ENCODE measurements around the gene ALDH1A3. TPM values are rescaled to one million over a fixed set of nuclear protein-coding genes. Genes with fewer than 3 reads are reported as not detected.
A peak's percentile ranks its signal among the peaks of the same experiment; 100 is the strongest.

Gene ALDH1A3
- total and polyA plus RNA-seq, 2 donors (not counting 1 experiment from before 2014, with no cell fraction given) = 4.2 to 32.5 TPM

DNA sequence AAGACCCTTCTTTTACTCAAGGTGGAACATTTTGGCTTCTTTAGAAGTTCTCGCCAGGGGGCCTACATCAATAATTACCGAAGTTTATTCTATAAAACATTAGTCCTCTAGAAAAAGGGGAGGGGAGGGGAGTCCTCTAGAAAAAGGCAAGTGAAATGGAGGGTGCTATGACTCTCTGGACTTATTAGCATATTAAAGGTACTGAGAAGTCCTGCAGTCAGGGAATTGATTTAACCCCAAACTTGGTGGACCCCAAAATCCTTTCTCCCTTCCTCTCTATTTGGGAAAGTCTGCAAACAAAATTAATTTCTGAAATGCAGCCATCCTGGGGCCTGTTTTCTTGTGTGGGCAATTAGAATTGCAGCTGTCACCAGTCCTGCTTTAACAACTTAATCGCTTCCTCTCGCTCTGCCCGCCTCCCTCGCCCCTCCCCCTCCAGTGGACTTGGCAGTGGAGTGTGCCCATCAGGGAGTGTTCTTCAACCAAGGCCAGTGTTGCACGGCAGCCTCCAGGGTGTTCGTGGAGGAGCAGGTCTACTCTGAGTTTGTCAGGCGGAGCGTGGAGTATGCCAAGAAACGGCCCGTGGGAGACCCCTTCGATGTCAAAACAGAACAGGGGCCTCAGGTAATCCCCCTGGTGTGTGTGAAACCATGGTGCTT lies 20.6 kb downstream of the ALDH1A3 start:
- no peak overlapping the region for H3K27ac ChIP-seq (ENCODE audit: insufficient read depth, low read length)
- no peaks in the 10 kb centered on the region for H3K9me3 ChIP-seq (ENCODE audit: control insufficient read depth, insufficient read depth, low read depth, low read length)
- no peak overlapping the region for H3K4me3 ChIP-seq (replicated peaks in 1 of 4; ENCODE audit: control extremely low read depth in 1 of 4, insufficient read depth in 1 of 4, low read depth in 3 of 4, low read length in 4 of 4)
- no peaks in the 10 kb centered on the region for H3K79me2 ChIP-seq (ENCODE audit: control insufficient read depth, insufficient read depth, low read length)
- no peak overlapping the region for H3K9ac ChIP-seq (ENCODE audit: insufficient read depth, low read length)
- no peaks in the 10 kb centered on the region for H3K27me3 ChIP-seq (ENCODE audit: control insufficient read depth, insufficient read depth, low read length)
- no peak for DNase-seq (ENCODE audit: low read depth in 2 of 2)
- no peaks in the 10 kb centered on the region for H4K20me1 ChIP-seq (ENCODE audit: control insufficient read depth, extremely low read depth, insufficient read depth, low read length)
- no peak for TF ChIP-seq EZH2 (IDR thresholded peaks at IDR 0.05; ENCODE audit: low read length, missing control alignments)
- TF ChIP-seq, protein P1, sequence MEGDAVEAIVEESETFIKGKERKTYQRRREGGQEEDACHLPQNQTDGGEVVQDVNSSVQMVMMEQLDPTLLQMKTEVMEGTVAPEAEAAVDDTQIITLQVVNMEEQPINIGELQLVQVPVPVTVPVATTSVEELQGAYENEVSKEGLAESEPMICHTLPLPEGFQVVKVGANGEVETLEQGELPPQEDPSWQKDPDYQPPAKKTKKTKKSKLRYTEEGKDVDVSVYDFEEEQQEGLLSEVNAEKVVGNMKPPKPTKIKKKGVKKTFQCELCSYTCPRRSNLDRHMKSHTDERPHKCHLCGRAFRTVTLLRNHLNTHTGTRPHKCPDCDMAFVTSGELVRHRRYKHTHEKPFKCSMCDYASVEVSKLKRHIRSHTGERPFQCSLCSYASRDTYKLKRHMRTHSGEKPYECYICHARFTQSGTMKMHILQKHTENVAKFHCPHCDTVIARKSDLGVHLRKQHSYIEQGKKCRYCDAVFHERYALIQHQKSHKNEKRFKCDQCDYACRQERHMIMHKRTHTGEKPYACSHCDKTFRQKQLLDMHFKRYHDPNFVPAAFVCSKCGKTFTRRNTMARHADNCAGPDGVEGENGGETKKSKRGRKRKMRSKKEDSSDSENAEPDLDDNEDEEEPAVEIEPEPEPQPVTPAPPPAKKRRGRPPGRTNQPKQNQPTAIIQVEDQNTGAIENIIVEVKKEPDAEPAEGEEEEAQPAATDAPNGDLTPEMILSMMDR (conservative IDR thresholded peaks at IDR 0.05 in 1 of 2, IDR thresholded peaks at IDR 0.05 in 1 of 2; ENCODE audit: low read depth in 1 of 2, low read length in 2 of 2) = no peak
- no peak overlapping the region for H2AFZ ChIP-seq (ENCODE audit: low read length)
- peaks cover 5% of the 10 kb centered on the region for H3K4me1 ChIP-seq (ENCODE audit: control insufficient read depth, extremely low read depth, insufficient read depth, low read length)
- no peaks in the 10 kb centered on the region for H3K36me3 ChIP-seq (ENCODE audit: control insufficient read depth, insufficient read depth, low read length)
- H3K4me2 ChIP-seq (ENCODE audit: extremely low read depth, insufficient read depth, low read length) = no peak overlapping the region

DNA sequence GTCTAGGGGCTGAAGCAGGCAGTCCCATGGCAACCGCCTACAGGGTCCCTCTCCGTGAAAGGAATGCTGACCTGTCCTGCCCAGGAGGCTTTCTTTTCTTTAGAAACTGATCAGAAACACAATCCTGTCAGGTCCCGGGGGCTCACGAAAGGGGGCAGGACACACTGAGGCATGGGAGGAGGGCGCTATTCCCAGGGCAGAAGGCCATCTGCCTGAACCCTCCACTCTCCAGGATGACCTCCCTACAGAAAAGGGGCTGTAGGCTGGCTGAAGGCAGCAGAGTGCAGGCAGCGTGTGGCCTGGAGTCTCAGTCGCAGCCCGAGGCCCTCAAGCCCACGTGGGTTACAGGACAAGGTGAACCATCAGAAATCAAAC lies 21.2 kb downstream of the ALDH1A3 start:
- no peak overlapping the region for H2AFZ ChIP-seq (ENCODE audit: low read length)
- no peaks in the 10 kb centered on the region for H3K36me3 ChIP-seq (ENCODE audit: control insufficient read depth, insufficient read depth, low read length)
- H3K4me1 ChIP-seq (ENCODE audit: control insufficient read depth, extremely low read depth, insufficient read depth, low read length) = peaks cover 5% of the 10 kb centered on the region
- H3K9me3 ChIP-seq (ENCODE audit: control insufficient read depth, insufficient read depth, low read depth, low read length) = no peaks in the 10 kb centered on the region
- no peaks in the 10 kb centered on the region for H4K20me1 ChIP-seq (ENCODE audit: control insufficient read depth, extremely low read depth, insufficient read depth, low read length)
- no peak overlapping the region for H3K9ac ChIP-seq (ENCODE audit: insufficient read depth, low read length)
- no peaks in the 10 kb centered on the region for H3K79me2 ChIP-seq (ENCODE audit: control insufficient read depth, insufficient read depth, low read length)
- no peak overlapping the region for H3K4me3 ChIP-seq (replicated peaks in 1 of 4; ENCODE audit: control extremely low read depth in 1 of 4, insufficient read depth in 1 of 4, low read depth in 3 of 4, low read length in 4 of 4)
- TF ChIP-seq EZH2 (IDR thresholded peaks at IDR 0.05; ENCODE audit: low read length, missing control alignments) = no peak
- TF ChIP-seq, protein P1 (conservative IDR thresholded peaks at IDR 0.05 in 1 of 2, IDR thresholded peaks at IDR 0.05 in 1 of 2; ENCODE audit: low read depth in 1 of 2, low read length in 2 of 2) = no peak
- H3K27me3 ChIP-seq (ENCODE audit: control insufficient read depth, insufficient read depth, low read length) = no peaks in the 10 kb centered on the region
- no peak overlapping the region for H3K4me2 ChIP-seq (ENCODE audit: extremely low read depth, insufficient read depth, low read length)
- H3K27ac ChIP-seq (ENCODE audit: insufficient read depth, low read length) = no peak overlapping the region
- no peak for DNase-seq (ENCODE audit: low read depth in 2 of 2)

DNA sequence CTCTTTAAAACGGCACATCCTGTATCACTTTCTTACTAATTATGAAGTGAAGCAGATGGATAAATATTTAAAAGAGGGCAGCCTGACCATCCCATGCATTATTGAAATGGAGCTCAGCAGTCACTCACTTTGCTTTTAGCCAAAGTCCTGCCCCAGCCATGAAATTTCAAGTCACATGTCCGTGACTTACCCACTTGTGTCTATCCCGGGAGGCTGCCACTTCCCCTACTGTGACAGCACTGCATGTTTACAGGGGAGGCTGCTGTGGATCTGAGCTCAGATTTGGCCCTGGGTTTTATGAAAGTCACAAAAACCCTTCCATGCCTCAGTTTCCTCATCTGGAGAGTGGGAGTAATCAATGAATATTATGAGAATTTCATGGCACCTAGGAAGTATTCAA lies 21.7 kb downstream of the ALDH1A3 start:
- peak overlapping the region; percentile 76 for H3K27ac ChIP-seq (ENCODE audit: insufficient read depth, low read length)
- H3K4me3 ChIP-seq (replicated peaks in 1 of 4; ENCODE audit: control extremely low read depth in 1 of 4, insufficient read depth in 1 of 4, low read depth in 3 of 4, low read length in 4 of 4) = no peak overlapping the region
- TF ChIP-seq, protein P1 (conservative IDR thresholded peaks at IDR 0.05 in 1 of 2, IDR thresholded peaks at IDR 0.05 in 1 of 2; ENCODE audit: low read depth in 1 of 2, low read length in 2 of 2) = no peak
- TF ChIP-seq EZH2 (IDR thresholded peaks at IDR 0.05; ENCODE audit: low read length, missing control alignments) = no peak
- no peak overlapping the region for H3K9ac ChIP-seq (ENCODE audit: insufficient read depth, low read length)
- no peaks in the 10 kb centered on the region for H3K36me3 ChIP-seq (ENCODE audit: control insufficient read depth, insufficient read depth, low read length)
- peaks cover 5% of the 10 kb centered on the region for H3K4me1 ChIP-seq (ENCODE audit: control insufficient read depth, extremely low read depth, insufficient read depth, low read length)
- no peak overlapping the region for H3K4me2 ChIP-seq (ENCODE audit: extremely low read depth, insufficient read depth, low read length)
- H3K27me3 ChIP-seq (ENCODE audit: control insufficient read depth, insufficient read depth, low read length) = no peaks in the 10 kb centered on the region
- no peaks in the 10 kb centered on the region for H3K79me2 ChIP-seq (ENCODE audit: control insufficient read depth, insufficient read depth, low read length)
- no peaks in the 10 kb centered on the region for H4K20me1 ChIP-seq (ENCODE audit: control insufficient read depth, extremely low read depth, insufficient read depth, low read length)
- H3K9me3 ChIP-seq (ENCODE audit: control insufficient read depth, insufficient read depth, low read depth, low read length) = no peaks in the 10 kb centered on the region
- DNase-seq (ENCODE audit: low read depth in 2 of 2) = no peak
- no peak overlapping the region for H2AFZ ChIP-seq (ENCODE audit: low read length)
